HL-60 (cell line): ENCODE measurements around the gene PLPP7.

ENCODE experiments used
- DNase-seq, 2 experiments: peaks; one replicate each; pipeline ENCODE4 v3.0.0-alpha.2; 2010 to 2020; ENCODE audit warnings: low read depth in 1 of 2, low spot score in 1 of 2
- H3K27ac ChIP-seq: fragments of 250-450 bp; sonication (Bioruptor Pico); replicated peaks from 2 replicates; pipeline ENCODE4 v1.5.1; 2020; ENCODE audit warnings: mild to moderate bottlenecking, moderate library complexity
- H3K27me3 ChIP-seq: fragments of 250-450 bp; sonication (Bioruptor Pico); 2 replicates; pipeline ENCODE4 v1.5.1; 2021; ENCODE audit warnings: mild to moderate bottlenecking, moderate library complexity; ENCODE audit not compliant: insufficient read depth, poor library complexity, severe bottlenecking
- H3K4me3 ChIP-seq: replicated peaks from 2 replicates; pipeline ENCODE4 v1.5.1; 2011; ENCODE audit warnings: mild to moderate bottlenecking, control low read depth, low read length; ENCODE audit not compliant: insufficient read depth
- GABPA ChIP-seq: IDR thresholded peaks from 2 replicates; pipeline ENCODE4 v1.6.1; 2012; ENCODE audit warnings: low read depth
- POLR2AphosphoS5 ChIP-seq: IDR thresholded peaks from 2 replicates; pipeline ENCODE4 v1.6.1; 2012; ENCODE audit warnings: low read depth
- REST ChIP-seq: IDR thresholded peaks from 2 replicates; pipeline ENCODE4 v1.6.1; 2012; ENCODE audit warnings: low read depth; ENCODE audit not compliant: insufficient replicate concordance
- SPI1 ChIP-seq: IDR thresholded peaks from 2 replicates; pipeline ENCODE4 v1.6.1; 2012; ENCODE audit warnings: low read depth, mild to moderate bottlenecking, borderline replicate concordance
- TF ChIP-seq, protein P1 (sequence below): IDR thresholded peaks from one replicate; pipeline ENCODE4 v1.5.1; 2011; ENCODE audit warnings: low read length, control low read depth, inconsistent platforms; ENCODE audit not compliant: insufficient read depth

PLPP7 gene

GRCh38 chr9:131279863-131280570, 9.5 kb upstream of the PLPP7 start:
- no peak overlapping the region for H3K4me3 ChIP-seq
- no peak overlapping the region for H3K27ac ChIP-seq
- H3K27me3 ChIP-seq = peaks cover 14% of the 10 kb centered on the region
- TF ChIP-seq SPI1 = no peak
- TF ChIP-seq, protein P1, sequence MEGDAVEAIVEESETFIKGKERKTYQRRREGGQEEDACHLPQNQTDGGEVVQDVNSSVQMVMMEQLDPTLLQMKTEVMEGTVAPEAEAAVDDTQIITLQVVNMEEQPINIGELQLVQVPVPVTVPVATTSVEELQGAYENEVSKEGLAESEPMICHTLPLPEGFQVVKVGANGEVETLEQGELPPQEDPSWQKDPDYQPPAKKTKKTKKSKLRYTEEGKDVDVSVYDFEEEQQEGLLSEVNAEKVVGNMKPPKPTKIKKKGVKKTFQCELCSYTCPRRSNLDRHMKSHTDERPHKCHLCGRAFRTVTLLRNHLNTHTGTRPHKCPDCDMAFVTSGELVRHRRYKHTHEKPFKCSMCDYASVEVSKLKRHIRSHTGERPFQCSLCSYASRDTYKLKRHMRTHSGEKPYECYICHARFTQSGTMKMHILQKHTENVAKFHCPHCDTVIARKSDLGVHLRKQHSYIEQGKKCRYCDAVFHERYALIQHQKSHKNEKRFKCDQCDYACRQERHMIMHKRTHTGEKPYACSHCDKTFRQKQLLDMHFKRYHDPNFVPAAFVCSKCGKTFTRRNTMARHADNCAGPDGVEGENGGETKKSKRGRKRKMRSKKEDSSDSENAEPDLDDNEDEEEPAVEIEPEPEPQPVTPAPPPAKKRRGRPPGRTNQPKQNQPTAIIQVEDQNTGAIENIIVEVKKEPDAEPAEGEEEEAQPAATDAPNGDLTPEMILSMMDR = no peak
- TF ChIP-seq POLR2AphosphoS5 = no peak
- no peak for TF ChIP-seq REST
- no peak for TF ChIP-seq GABPA
- no peak for DNase-seq

GRCh38 chr9:131280660-131281059, 8.9 kb upstream of the PLPP7 start:
- H3K4me3 ChIP-seq = no peak overlapping the region
- no peak for TF ChIP-seq REST
- no peak for TF ChIP-seq POLR2AphosphoS5
- TF ChIP-seq, protein P1 = no peak
- peaks cover 14% of the 10 kb centered on the region for H3K27me3 ChIP-seq
- no peak for DNase-seq
- no peak overlapping the region for H3K27ac ChIP-seq

GRCh38 chr9:131281119-131281965, 8.2 kb upstream of the PLPP7 start:
- peaks cover 14% of the 10 kb centered on the region for H3K27me3 ChIP-seq
- no peak for DNase-seq
- TF ChIP-seq GABPA = no peak
- no peak for TF ChIP-seq POLR2AphosphoS5
- no peak for TF ChIP-seq SPI1
- TF ChIP-seq REST = no peak
- TF ChIP-seq, protein P1 = no peak
- H3K27ac ChIP-seq = no peak overlapping the region
- no peak overlapping the region for H3K4me3 ChIP-seq
